ENCODE measurements around the gene RPIA.

DNA sequence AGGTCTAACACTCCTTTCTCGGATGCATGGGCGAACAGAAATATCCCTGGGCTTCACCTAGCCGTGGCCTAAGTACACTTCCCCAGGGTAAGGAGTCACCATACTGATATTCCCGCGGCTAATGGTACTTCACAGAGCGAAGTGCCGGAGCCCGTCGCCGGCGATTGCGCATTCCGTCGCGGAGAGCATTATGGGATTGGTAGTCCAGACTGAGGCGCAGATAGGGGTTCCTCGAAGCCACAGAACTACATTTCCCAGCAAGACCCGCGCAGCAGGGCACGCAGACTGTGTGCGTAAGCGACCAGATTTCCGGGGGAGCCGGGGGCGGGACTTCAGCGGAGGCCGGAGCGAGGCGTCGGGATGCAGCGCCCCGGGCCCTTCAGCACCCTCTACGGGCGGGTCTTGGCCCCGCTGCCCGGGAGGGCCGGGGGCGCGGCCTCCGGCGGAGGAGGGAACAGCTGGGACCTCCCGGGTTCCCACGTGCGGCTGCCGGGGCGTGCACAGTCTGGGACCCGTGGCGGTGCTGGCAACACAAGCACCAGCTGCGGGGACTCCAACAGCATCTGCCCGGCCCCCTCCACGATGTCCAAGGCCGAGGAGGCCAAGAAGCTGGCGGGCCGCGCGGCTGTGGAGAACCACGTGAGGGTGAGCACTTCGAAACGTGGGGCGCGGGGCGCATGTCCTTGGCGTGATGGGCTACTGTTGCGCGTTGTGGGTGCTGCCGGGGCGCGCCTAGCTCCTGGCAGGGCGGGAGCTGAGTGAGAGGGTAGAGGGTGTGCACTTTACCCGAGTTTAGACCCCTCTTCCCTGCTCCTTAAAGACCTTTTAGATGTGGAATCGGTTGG lies at the start of gene RPIA:
- TF ChIP-seq, protein P1, sequence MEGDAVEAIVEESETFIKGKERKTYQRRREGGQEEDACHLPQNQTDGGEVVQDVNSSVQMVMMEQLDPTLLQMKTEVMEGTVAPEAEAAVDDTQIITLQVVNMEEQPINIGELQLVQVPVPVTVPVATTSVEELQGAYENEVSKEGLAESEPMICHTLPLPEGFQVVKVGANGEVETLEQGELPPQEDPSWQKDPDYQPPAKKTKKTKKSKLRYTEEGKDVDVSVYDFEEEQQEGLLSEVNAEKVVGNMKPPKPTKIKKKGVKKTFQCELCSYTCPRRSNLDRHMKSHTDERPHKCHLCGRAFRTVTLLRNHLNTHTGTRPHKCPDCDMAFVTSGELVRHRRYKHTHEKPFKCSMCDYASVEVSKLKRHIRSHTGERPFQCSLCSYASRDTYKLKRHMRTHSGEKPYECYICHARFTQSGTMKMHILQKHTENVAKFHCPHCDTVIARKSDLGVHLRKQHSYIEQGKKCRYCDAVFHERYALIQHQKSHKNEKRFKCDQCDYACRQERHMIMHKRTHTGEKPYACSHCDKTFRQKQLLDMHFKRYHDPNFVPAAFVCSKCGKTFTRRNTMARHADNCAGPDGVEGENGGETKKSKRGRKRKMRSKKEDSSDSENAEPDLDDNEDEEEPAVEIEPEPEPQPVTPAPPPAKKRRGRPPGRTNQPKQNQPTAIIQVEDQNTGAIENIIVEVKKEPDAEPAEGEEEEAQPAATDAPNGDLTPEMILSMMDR (IDR thresholded peaks at IDR 0.05): peak; percentile 61
- TF ChIP-seq ZC3H11A (IDR thresholded peaks at IDR 0.05) (no peak), EP300 (IDR thresholded peaks at IDR 0.05) (no peak), NPAS2 (CRISPR knock-in tag; IDR thresholded peaks at IDR 0.05; ENCODE audit: borderline replicate concordance) (peak; percentile 54; the same call in 1 of the 2 replicates), JUNB (IDR thresholded peaks at IDR 0.05) (no peak), MAFK (IDR thresholded peaks at IDR 0.05; ENCODE audit: partially characterized antibody) (no peak)
- TF ChIP-seq, protein P2, sequence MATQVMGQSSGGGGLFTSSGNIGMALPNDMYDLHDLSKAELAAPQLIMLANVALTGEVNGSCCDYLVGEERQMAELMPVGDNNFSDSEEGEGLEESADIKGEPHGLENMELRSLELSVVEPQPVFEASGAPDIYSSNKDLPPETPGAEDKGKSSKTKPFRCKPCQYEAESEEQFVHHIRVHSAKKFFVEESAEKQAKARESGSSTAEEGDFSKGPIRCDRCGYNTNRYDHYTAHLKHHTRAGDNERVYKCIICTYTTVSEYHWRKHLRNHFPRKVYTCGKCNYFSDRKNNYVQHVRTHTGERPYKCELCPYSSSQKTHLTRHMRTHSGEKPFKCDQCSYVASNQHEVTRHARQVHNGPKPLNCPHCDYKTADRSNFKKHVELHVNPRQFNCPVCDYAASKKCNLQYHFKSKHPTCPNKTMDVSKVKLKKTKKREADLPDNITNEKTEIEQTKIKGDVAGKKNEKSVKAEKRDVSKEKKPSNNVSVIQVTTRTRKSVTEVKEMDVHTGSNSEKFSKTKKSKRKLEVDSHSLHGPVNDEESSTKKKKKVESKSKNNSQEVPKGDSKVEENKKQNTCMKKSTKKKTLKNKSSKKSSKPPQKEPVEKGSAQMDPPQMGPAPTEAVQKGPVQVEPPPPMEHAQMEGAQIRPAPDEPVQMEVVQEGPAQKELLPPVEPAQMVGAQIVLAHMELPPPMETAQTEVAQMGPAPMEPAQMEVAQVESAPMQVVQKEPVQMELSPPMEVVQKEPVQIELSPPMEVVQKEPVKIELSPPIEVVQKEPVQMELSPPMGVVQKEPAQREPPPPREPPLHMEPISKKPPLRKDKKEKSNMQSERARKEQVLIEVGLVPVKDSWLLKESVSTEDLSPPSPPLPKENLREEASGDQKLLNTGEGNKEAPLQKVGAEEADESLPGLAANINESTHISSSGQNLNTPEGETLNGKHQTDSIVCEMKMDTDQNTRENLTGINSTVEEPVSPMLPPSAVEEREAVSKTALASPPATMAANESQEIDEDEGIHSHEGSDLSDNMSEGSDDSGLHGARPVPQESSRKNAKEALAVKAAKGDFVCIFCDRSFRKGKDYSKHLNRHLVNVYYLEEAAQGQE (IDR thresholded peaks at IDR 0.05): peak; percentile 48
- TF ChIP-seq, protein P3, sequence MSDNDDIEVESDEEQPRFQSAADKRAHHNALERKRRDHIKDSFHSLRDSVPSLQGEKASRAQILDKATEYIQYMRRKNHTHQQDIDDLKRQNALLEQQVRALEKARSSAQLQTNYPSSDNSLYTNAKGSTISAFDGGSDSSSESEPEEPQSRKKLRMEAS (IDR thresholded peaks at IDR 0.05): peak; percentile 98

Data from A549 (cell line).